Effector memory CD8-positive, alpha-beta T cell (primary cell): ENCODE measurements around the gene ASB10.

Source experiments
- ATAC-seq: fragments of 150-1000 bp; cut with Tn5 transposase; replicated peaks from 2 replicates; pipeline ENCODE4 v1.10.0; 2021; ENCODE audit warnings: mild to moderate bottlenecking, moderate library complexity
- DNase-seq, 3 experiments: peaks; one replicate each; pipeline ENCODE4 v3.0.0; 2021
- H3K27ac Mint-ChIP-seq, 2 donors: one replicate each; pipeline ENCODE4 v1.8.0; 2022; ENCODE audit warnings: mild to moderate bottlenecking in 2 of 2, mixed read lengths in 2 of 2, moderate library complexity in 2 of 2
- H3K27me3 Mint-ChIP-seq, 2 donors: one replicate each; pipeline ENCODE4 v1.8.0; 2022; ENCODE audit warnings: mixed read lengths in 2 of 2
- H3K36me3 Mint-ChIP-seq: one replicate; pipeline ENCODE4 v1.8.0; 2022; ENCODE audit warnings: mild to moderate bottlenecking, moderate library complexity, mixed read lengths; ENCODE audit not compliant: insufficient read depth
- H3K4me1 Mint-ChIP-seq, 2 donors: one replicate each; pipeline ENCODE4 v1.8.0; 2022; ENCODE audit warnings: low read depth in 2 of 2, mixed read lengths in 2 of 2
- H3K4me3 Mint-ChIP-seq, 2 donors: one replicate each; pipeline ENCODE4 v1.8.0; 2022; ENCODE audit warnings: mild to moderate bottlenecking in 2 of 2, mixed read lengths in 2 of 2, moderate library complexity in 2 of 2
- H3K9me3 Mint-ChIP-seq, 2 donors: one replicate each; pipeline ENCODE4 v1.8.0; 2022; ENCODE audit warnings: mixed read lengths in 2 of 2

Gene ASB10

GRCh38 chr7:151189038-151189437 lies 2.0 kb upstream of the ASB10 start:
- no peaks in the 10 kb centered on the region for H3K9me3 Mint-ChIP-seq
- H3K4me1 Mint-ChIP-seq: peaks cover 0 to 4% of the 10 kb centered on the region in 2 donors
- H3K27me3 Mint-ChIP-seq: peaks cover 0 to 11% of the 10 kb centered on the region in 2 donors
- ATAC-seq (no peak), DNase-seq (no peak)
- no peak overlapping the region for H3K27ac Mint-ChIP-seq
- H3K36me3 Mint-ChIP-seq: peaks cover 2% of the 10 kb centered on the region
- H3K4me3 Mint-ChIP-seq: no peak overlapping the region

GRCh38 chr7:151188252-151188542 lies 1.1 kb upstream of the ASB10 start:
- H3K27ac Mint-ChIP-seq: no peak overlapping the region

GRCh38 chr7:151187409-151188251 lies 580 bp upstream of the ASB10 start:
- H3K4me1 Mint-ChIP-seq: peaks cover 0 to 3% of the 10 kb centered on the region in 2 donors
- no peak overlapping the region for H3K27ac Mint-ChIP-seq
- no peaks in the 10 kb centered on the region for H3K9me3 Mint-ChIP-seq
- peaks cover 0 to 11% of the 10 kb centered on the region in 2 donors for H3K27me3 Mint-ChIP-seq
- peaks cover 6% of the 10 kb centered on the region for H3K36me3 Mint-ChIP-seq
- ATAC-seq (no peak), DNase-seq (no peak)
- no peak overlapping the region for H3K4me3 Mint-ChIP-seq

More at GRCh38 chr7:151188252-151188542, 1.1 kb upstream of the ASB10 start:
- Mint-ChIP-seq H3K4me3 (no peak overlapping the region), H3K4me1 (peaks cover 0 to 3% of the 10 kb centered on the region in 2 donors), H3K9me3 (no peaks in the 10 kb centered on the region), H3K27me3 (peaks cover 0 to 11% of the 10 kb centered on the region in 2 donors), H3K36me3 (peaks cover 3% of the 10 kb centered on the region)
- no peak for ATAC-seq
- no peak for DNase-seq

GRCh38 chr7:151185762-151186639 lies 1.0 kb downstream of the ASB10 start:
- H3K4me3 Mint-ChIP-seq: no peak overlapping the region
- DNase-seq (no peak), ATAC-seq (no peak)
- peaks cover 0 to 3% of the 10 kb centered on the region in 2 donors for H3K4me1 Mint-ChIP-seq
- no peaks in the 10 kb centered on the region for H3K9me3 Mint-ChIP-seq
- H3K27me3 Mint-ChIP-seq: peaks cover 0 to 11% of the 10 kb centered on the region in 2 donors
- H3K27ac Mint-ChIP-seq: no peak overlapping the region
- H3K36me3 Mint-ChIP-seq: peaks cover 7% of the 10 kb centered on the region

- no peak for ATAC-seq
- H3K4me3 Mint-ChIP-seq: no peak overlapping the region
- H3K36me3 Mint-ChIP-seq: peaks cover 7% of the 10 kb centered on the region
- H3K4me1 Mint-ChIP-seq: peaks cover 0 to 2% of the 10 kb centered on the region in 2 donors
- no peak for DNase-seq
- no peaks in the 10 kb centered on the region for H3K9me3 Mint-ChIP-seq
- H3K27me3 Mint-ChIP-seq: peaks cover 16 to 36% of the 10 kb centered on the region in 2 donors
- H3K27ac Mint-ChIP-seq: no peak overlapping the region
Observed at GRCh38 chr7:151181011-151181431, 6.0 kb downstream of the ASB10 start.

GRCh38 chr7:151179946-151180345 lies 7.1 kb downstream of the ASB10 start:
- no peak for ATAC-seq
- H3K9me3 Mint-ChIP-seq: no peaks in the 10 kb centered on the region
- H3K4me3 Mint-ChIP-seq: no peak overlapping the region
- peaks cover 24 to 47% of the 10 kb centered on the region in 2 donors for H3K27me3 Mint-ChIP-seq
- peaks cover 0 to 2% of the 10 kb centered on the region in 2 donors for H3K4me1 Mint-ChIP-seq
- no peak overlapping the region for H3K27ac Mint-ChIP-seq
- peaks cover 7% of the 10 kb centered on the region for H3K36me3 Mint-ChIP-seq
- no peak for DNase-seq

- H3K27me3 Mint-ChIP-seq: peaks cover 24 to 49% of the 10 kb centered on the region in 2 donors
- H3K9me3 Mint-ChIP-seq: no peaks in the 10 kb centered on the region
- peaks cover 0 to 4% of the 10 kb centered on the region in 2 donors for H3K4me1 Mint-ChIP-seq
- no peak for ATAC-seq
- no peak for DNase-seq
- no peak overlapping the region for H3K27ac Mint-ChIP-seq
- peaks cover 7% of the 10 kb centered on the region for H3K36me3 Mint-ChIP-seq
- no peak overlapping the region for H3K4me3 Mint-ChIP-seq
Observed at GRCh38 chr7:151179287-151179860, 7.7 kb downstream of the ASB10 start.

GRCh38 chr7:151178831-151179230 lies 8.2 kb downstream of the ASB10 start:
- Mint-ChIP-seq H3K4me3 (no peak overlapping the region), H3K27me3 (peaks cover 24 to 52% of the 10 kb centered on the region in 2 donors), H3K27ac (no peak overlapping the region), H3K9me3 (no peaks in the 10 kb centered on the region), H3K4me1 (peaks cover 0 to 4% of the 10 kb centered on the region in 2 donors), H3K36me3 (peaks cover 4% of the 10 kb centered on the region)
- DNase-seq (no peak), ATAC-seq (no peak)

- Mint-ChIP-seq H3K4me3 (no peak overlapping the region), H3K9me3 (no peaks in the 10 kb centered on the region), H3K4me1 (peaks cover 2 to 6% of the 10 kb centered on the region in 2 donors), H3K27ac (no peak overlapping the region), H3K36me3 (peaks cover 4% of the 10 kb centered on the region), H3K27me3 (peaks cover 24 to 58% of the 10 kb centered on the region in 2 donors)
- ATAC-seq: no peak
- DNase-seq: no peak
Observed at GRCh38 chr7:151178236-151178635, 8.8 kb downstream of the ASB10 start.

GRCh38 chr7:151177310-151177709 lies 9.7 kb downstream of the ASB10 start:
- Mint-ChIP-seq H3K36me3 (no peaks in the 10 kb centered on the region), H3K27me3 (peaks cover 30 to 67% of the 10 kb centered on the region in 2 donors), H3K9me3 (no peaks in the 10 kb centered on the region), H3K27ac (no peak overlapping the region), H3K4me3 (no peak overlapping the region), H3K4me1 (peaks cover 4 to 13% of the 10 kb centered on the region in 2 donors)
- no peak for DNase-seq
- ATAC-seq: no peak

- DNase-seq (no peak), ATAC-seq (no peak)
- H3K27ac Mint-ChIP-seq: no peak overlapping the region
- no peak overlapping the region for H3K4me3 Mint-ChIP-seq
- H3K27me3 Mint-ChIP-seq: peaks cover 33 to 73% of the 10 kb centered on the region in 2 donors
- no peaks in the 10 kb centered on the region for H3K36me3 Mint-ChIP-seq
- no peaks in the 10 kb centered on the region for H3K9me3 Mint-ChIP-seq
- H3K4me1 Mint-ChIP-seq: peaks cover 4 to 13% of the 10 kb centered on the region in 2 donors
Observed at GRCh38 chr7:151176401-151176800, 10.6 kb downstream of the ASB10 start.

GRCh38 chr7:151175793-151176311 lies 11.2 kb downstream of the ASB10 start:
- Mint-ChIP-seq H3K36me3 (no peaks in the 10 kb centered on the region), H3K4me1 (peaks cover 4 to 13% of the 10 kb centered on the region in 2 donors), H3K27me3 (peaks cover 38 to 79% of the 10 kb centered on the region in 2 donors), H3K4me3 (no peak overlapping the region), H3K9me3 (no peaks in the 10 kb centered on the region), H3K27ac (no peak overlapping the region)
- ATAC-seq: no peak
- no peak for DNase-seq
